ENCODE results near the gene GOLGA7B.

GOLGA7B gene

DNA sequence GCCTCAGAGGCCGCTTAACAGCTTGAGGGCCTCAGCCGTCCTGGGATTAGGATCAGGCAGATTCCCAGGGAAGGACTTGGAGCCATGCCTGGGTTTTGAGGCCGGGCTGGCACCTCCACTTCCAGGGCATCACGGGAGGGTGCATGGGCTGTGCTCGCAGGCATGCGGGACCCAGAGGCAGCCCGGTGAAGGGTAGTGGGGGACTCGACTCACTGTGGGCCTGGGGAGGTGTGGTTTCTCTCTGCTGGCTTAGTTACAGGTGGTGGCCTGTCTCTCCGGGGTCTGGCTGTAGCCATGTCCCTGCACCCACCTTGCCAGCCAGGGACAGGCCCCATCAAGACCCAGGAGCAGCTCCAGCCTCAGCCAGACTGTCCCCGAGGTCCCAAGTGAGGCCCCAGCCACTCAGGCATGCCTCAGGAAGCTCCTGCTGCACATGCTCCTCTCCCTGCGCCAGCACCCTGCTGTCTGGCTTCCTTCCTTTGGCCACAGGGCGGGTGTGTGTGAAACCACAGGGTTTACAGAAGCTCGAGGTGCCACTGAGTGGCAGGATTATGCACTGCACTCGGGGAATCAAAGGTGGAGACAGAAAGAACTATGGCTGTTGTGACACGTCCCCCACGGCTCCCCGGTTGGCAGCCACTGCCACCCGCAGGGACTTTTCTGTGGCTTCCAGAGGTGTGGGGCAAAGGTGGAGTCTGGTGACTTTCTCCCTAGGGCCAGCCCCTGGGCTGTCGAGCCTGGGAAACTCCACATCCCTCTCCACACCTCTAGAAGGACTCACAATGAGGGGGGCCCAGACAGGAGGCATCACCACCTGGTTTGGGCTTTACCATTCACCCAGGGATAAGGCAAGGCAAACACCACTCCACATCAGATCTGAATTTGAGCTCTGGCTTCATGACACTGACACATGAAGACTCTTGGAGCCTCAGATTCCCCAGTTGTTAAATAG, 19.7 kb downstream of the GOLGA7B start:
- DNase-seq: peak; percentile 77

DNA sequence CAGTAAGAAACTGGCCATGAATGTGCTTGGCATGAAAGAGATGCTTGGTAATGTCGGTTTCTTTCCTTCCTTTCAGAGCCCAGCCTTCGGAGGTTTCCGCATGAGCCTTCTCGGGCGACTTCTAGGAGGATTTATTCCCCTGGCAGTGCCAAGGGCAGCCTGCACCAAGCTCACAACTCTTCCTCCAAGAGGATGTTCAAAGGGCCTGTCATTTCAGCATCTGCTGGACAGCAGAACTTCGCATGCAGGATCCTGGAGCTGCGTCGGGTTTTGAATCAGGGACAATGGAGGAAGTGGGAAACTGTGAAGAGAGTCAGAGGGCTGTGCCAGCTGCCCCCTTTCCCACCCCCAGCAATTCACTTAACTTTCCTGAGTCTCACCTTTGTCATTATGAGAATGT, 21.3 kb downstream of the GOLGA7B start:
- no peak for DNase-seq

DNA sequence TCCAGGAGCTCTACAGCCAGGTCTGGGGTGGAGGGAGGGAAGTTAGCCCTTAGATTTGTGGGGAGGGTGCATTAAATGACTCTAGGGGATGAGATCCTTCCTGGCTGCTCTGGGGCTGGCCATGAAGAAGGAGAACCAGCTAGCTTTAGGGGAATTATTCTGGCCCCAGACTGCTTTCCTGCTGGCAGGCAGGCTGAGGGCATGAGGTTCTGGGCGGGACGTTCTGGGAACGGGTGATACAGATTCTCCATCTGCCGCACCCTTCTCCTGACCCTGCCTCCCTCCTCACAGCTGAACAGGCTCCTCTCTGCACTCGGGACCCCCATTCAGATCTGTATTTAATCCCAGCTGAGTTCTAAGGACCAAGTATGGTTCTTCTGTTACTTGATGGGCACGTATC, 23.9 kb downstream of the GOLGA7B start:
- no peak for DNase-seq

DNA sequence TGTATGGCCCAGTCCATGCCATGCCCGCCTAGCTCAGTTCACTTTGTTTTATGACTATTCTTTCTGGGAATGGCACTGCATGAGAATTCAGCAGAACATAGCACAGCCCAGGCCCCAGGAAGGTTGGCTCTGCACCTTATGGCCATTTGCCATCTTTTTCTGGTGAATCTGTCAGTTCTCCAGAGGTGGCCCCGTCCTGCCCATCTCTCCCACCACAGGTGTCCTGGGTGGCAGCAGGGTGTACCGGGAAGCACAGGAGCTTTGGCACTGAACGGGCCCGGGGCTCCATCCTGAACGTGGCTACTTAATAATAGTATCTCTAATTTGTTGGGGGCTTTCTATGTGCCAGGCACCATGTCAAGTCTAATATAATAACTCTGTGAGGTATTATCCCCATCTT, 24.7 kb downstream of the GOLGA7B start:
- no peak for DNase-seq

DNA sequence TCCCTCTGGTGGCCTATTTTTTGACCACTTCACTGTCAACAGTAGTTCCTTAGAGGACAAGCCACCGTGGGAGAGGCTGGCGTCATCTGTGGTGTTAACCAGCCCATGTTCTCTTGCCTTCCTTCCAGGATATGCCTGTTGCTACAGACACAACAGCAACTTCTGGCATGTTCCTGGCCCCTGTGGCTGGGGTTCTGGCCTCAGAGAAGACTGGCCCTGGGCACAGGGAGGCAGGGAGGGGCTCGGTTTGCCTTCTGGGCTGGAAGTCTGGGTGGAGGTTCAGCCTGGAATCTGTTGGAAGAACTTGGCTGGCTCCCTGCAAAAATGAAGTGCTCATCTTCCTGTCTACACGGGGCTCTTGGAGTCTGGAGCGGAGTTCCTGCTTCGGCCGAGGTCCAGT, 25.7 kb downstream of the GOLGA7B start:
- DNase-seq: no peak

DNA sequence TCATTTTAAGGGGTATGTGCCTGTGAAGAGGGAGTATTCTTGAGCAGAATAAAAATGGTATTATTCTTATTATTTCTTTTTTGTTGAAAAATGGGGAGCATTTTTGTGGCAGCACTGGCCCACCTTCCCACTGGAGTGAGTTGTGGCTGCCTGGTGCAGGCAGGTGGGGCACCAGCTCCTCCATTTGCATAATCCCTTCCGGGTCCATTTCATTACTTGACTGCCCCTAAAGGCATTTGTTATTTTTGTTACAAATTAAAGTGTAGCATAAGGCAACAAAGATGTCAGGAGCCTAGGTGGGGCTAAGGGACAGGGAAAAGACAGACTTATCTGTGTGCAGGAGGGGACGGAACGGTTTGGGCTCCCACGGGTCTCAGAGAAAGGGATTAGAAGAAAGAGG, 26.8 kb downstream of the GOLGA7B start:
- DNase-seq: no peak

DNA sequence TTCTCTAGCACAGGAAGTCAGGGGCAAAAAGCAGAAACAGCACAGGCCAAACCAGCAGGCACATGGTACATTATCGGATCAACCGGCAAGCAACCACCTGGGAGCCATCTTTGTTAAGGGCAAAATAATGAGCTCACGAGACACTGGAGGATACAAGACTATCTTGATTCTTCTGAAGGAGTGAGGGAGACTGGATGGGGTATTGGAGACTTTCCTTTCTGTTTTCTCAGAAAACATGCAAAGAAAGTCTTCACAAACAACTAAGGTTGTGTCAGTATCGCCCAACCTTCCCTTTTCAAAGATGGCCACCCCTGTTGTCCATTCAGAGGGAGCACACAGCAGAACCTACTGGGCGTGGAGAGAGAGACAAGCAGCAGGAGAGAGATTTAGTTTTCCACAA, 29.6 kb downstream of the GOLGA7B start:
- DNase-seq: no peak

DNA sequence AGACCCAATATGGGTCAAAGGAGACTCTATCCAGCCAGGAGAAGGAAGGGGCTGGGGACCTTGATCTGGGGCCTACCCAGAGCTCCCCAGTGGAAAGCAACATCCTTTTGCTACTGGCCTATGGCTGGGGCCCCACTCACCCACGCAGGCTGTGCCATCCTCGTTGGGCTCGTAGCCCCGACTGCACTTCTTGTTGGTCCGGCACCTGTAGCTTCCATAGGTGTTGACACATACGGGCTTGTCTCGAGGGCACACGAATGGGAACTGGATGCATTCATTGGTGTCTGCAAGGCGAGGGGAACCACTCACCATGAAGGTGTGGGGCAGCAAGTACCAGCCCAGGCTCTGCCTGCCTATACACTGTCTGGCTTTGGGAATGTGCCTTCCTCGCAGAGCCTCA, 30.5 kb downstream of the GOLGA7B start:
- DNase-seq: no peak

DNA sequence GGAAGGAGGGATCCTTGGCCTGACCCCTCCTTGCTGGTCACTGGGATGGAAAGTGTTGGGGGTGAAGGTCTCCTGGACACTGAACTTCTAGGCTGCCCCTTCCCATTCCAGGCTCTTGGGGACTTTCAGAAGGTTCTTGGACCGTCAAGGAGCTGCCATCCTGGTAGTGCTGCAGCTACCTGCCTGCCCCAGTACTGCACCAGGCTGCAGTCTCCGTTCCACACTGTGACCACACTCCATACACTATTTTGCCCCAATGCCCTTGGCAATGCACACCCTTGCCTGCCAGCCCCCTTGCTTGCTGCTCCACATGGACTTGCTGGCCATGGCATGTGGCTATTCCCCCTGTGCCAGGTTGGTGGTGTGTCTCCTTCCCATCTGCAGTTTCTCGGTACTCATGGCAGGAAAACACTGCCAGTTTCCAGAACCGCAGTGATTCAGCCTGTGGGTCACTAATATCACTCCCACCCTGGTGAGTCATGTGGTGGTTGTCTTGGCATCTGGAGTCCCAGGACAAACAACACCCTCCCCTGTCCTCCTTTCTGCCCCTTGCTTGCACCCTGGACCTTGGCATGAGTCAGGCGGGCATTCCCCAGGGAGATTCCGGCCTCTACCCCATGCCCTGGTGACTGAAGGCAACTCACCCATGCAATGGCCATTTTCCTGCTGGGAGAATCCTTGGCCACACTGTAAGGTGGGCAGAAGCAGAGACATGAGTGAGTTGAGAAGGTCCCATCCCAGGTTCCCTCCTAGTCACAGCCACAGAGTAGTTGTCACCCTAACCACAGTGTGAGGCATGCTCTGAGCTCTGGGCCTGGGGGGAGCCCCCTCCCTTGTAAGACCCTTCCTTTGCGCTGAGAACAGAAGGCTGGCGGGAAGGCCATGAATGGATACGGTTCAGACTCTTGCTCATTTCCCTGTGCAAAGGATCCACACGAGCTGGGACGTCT, 32.8 kb downstream of the GOLGA7B start:
- DNase-seq: no peak

DNA sequence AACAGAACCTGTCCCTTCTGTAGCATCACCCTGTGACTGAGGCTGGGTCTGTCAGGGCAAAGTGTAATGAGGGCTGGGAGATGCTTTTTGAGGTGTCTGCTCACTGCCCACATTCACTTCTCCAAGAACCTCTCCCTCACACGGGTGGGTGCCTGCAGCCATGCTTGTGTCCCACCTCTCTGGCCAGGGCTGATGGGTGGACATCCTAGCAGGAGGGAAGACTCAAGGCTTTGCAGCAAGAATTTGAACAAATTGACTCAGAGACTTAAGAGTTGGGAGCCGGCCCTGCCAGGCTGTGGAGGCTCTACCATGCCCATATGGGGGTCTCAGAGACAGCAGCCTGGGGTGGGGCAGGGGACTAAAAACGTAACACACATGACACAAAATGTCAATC, 33.4 kb downstream of the GOLGA7B start:
- DNase-seq: no peak

DNA sequence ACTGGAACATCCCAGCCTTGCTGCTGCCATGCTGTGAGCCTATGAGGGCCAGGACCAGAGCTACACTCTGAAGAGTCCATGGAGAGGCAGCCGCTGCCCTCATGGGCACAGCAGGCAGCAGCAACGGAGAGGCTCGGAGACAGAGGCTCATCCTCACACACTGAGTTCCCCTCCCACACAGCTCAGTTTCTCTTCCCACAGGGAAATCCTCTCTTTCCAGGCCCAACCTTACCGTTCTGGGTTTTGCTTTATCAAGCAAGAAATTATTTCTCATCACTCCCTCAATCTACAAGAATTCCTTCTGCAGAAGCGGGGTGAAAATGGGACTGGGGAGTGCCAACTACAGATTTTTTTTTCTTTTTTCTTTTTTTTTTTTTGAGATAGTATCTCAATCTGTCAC, 36.6 kb downstream of the GOLGA7B start:
- no peak for DNase-seq

DNA sequence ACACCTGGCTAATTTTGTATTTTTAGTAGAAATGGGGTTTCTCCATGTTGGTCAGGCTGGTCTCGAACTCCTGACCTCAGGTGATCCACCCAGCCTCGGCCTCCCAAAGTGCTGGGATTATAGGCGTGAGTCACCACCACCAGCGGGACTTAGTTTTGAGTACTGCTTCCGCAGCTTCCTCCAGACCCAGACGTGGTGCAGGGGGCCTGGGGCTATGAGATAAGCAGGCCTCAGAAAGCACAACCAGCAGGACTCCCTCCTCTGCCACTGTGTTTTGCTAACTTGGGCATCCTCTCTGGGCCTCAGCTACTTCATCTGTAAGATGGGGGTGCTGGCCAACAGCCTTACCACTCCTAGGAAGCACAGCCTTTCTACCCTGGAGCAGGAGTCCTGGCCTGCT, 37.8 kb downstream of the GOLGA7B start:
- DNase-seq: no peak

DNA sequence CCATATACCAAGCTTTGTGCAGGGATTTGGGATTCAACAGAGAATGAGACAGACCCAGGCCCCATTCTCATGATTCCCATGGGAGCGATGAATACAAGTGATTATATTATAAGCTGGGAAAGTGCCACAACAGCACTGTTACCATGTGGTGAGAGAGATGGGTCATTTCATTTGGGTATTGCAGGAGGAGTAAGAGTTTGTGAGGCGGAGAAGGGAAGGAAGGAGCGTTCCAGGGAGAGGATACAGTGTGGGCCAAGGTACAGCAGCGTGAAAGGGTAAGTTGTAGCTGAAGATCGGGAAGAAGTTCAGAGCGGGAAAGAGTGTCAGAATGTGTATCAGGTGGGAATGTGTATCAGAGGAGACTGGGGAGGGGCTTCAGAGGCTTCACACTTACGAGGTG, 38.5 kb downstream of the GOLGA7B start:
- no peak for DNase-seq

DNA sequence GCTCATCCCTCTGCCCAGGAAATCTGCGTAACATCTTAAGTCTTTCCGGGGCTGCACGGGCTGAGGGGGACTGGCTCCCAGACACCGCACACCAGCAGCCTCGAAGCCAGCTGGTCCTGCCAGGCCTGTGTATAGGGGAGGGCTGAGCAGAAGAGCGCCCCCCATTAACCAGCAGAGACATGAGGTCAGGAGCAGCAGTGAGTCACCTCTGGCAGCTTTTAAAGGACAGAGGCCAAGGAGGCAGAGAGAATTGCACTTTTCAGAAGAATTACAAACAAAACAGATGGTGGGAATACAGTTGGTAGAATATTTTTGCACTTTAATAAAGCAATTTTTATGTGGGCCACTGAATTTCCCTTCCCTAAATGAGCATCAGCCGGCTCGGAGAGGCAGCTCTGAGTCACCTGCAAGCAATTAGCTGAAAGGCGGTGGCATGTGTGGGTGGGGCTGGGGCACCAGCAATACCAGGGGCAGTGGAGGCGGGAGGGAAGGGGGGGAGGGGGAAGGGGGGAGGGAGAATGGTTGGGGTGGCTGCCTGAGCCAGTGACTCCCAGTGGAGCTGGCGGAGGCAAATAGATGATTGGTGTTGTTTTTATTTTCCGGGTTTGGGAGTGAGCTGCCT, 39.1 kb downstream of the GOLGA7B start:
- DNase-seq: no peak

DNA sequence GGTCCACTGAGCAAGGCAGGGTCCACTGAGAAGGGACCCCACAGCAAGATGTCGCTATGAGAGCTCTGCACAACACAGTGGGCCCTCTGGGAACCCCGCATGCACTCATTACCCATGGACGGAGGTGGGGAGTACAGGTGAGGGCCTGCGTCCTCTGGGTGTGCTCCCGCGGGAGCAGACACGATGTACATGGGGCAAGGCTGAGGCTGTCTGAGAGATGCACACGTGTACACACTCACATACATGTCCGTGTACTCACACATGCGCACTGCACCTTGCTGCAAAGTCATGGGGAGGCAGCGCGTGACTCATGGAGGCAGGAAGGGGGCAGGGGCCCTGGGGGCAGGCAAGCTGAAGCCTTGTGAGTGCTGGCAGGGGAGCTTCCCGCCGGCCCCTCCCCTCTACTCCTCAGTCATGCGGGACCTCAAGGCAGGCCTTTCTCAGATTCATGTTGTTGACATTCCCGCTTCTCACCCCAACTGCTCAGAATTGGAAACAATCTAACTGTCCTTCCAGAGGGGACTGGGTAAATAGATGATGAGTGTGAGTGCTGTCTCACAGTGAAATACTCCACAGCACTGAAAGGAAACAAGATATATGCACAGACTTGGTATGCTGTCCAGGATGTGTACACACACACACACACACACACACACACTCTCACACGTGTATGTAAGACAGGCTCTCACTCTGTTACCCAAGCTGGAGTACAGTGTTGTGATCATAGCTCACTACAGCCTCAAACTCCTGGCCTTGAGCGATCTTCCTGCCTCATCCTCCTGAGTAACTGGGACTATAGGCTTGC, 40.0 kb downstream of the GOLGA7B start:
- no peak for DNase-seq

DNA sequence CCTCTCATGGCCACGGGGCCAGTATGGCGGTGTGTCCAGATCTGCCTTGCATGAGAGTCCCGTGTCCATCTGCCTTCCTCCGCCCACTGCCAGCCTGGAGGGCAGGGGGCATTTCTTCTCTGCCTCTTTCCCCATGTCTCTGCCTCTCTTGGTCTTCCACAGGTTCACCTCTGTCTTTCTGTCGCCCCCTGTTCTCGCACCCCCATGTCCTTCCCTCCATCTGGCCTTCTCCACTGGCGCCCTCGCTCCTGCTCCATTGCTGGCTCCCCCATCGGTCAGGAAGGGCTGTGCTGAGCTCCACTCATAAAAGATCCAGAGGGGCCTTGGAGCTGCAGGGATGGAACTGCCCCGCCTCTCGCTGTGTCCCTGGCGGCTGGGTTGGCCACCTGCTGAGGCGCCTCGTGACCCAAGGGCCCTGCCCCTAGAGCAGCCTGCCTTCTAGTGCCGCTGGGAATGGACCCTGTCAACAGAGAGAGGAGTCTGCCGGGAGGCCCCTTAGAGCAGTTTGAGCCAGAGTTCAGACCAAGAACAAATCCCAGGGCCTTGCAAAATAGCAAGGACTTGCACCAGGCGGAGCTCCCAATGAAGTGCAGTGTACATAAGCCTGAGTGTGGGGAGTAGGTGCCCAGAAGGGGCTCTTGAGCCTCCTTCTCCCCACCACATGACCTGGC, 42.0 kb downstream of the GOLGA7B start:
- no peak for DNase-seq

DNA sequence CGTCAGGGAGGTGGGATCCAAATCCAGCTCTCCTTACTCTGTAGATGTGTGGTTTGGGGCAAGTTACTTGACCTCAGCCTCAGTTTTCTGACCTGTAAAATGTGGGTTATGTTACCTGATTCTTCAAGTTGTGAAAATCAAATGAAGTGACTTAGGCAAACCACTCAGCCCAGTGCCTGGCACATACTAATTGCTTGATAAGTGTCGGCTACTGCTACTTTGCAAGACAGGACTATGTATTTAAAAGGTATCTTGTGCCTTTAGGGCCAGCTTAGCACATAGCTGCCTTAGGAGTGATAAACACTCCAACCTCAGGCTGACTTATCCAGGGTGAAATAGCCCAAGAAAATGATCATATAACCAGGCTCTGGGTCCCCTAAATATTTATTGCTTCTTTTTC, 42.9 kb downstream of the GOLGA7B start:
- DNase-seq: no peak

DNA sequence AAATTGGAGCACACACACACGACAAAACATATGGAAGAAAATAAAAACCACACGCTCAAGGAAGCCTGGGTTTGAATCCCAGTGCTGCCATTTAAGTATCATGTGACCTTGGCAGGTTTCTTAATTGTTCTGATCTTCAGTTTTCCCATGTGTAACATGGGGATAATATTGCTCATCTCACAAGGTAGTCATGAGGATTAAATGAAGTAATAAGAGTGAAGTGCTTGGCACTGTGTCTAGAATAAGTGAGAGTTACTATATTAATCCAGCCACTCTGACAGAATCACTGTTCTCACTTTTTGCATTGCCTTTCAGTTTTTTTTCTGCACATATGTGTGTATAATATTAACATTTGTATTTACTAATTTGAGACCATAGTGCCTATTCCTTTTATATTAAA, 43.3 kb downstream of the GOLGA7B start:
- DNase-seq: no peak

DNA sequence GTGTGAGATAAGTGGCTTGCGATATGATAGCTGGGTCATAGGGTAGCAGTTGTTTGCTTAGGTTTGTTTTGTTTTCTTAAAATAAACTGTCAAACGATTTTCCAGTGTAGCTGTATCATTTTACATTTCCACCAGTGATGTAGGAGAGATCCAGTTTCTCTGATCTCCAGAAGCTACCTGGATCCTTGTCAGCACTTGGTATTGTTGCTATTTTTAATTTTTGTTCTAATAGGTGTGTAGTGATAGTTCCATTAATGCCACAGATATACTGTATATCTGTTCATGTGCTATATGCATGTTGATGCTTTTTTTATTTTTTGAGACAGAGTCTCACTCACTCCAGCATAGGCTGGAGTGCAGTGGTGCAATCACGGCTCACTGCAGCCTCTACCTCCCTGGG, 44.4 kb downstream of the GOLGA7B start:
- no peak for DNase-seq

DNA sequence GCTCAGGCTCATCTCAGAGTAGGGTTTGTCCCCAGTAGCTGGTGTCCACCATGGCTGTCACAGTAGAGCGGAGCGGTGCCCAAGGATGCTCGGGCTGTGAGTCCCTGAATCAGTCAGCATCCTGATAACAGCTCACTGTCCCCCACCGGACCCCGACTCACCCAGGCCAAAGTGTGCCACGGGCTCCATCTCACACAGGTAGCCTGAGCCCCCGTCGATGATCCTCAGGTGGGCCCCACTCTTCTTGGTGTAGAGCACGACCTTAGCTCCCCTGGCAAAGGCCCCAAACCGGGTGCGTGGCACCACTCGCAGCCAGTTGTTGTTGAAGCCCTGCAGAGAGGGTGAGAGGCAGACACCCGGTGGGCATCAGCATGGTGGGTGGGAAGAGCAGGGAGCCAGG, 45.4 kb downstream of the GOLGA7B start:
- no peak for DNase-seq

DNA sequence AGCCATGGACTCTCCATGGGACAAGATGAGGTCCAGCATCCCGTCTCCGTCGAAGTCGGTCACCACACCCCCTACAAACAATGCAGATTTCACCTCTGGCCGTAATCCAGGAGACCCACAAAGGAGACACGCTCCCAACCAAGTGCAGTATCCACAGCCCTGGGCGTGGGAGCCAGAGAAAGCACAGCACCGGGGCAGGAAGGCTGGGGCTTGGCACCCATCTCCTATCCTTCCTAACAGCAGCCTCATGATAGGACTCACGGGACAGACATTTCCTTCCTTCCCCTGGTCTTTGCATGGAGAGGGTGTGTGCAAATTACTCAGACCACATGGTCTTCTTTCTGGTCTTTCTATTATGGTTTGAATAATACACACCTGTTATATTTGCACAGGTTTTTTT, 46.3 kb downstream of the GOLGA7B start:
- DNase-seq: no peak

DNA sequence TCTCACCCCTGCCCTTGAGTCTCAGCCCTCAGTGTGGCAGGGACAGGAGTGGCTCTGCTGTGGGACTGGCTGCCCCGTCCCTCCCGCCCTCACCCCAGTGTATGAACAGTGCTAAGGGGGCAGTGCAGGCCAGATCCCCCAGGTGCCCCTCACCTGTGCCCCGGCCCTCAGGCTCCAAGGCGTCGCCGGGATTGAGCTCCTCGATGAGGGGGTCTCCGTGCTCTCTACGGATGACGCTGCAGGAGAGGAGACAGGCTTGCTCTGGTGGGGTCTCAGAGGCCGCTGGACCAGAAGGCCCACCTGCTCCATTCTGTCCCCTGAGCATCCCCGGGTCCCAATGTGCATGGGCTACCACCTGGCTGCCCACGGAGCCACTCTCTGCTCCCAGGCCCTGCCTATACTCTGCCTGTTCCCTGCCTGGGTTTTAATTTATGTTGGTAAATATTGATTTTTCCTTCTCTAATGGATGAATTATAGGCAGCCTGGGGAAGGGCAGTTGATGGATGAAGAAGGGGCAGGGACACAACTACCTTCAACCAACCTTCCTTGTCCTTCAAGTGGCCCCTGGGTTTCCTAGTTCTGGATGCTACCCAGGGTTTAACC, 47.2 kb downstream of the GOLGA7B start:
- DNase-seq: no peak
